H9 (cell line): Measurements from ENCODE around the gene FGR. TPM values are rescaled to one million over a fixed set of nuclear protein-coding genes. Genes with fewer than 3 reads are reported as not detected.

Source experiments
- DNase-seq: peaks from one replicate; pipeline ENCODE4 v3.0.0-alpha.2; 2017
- H2AFZ ChIP-seq: one replicate; pipeline ENCODE4 v1.6.1; 2013; ENCODE audit warnings: mild to moderate bottlenecking, low read length, control low read depth, moderate library complexity
- H2AK5ac ChIP-seq: 2 replicates; pipeline ENCODE4 v1.6.1; 2013; ENCODE audit warnings: low read length, control low read depth, mixed read lengths; ENCODE audit not compliant: insufficient read length
- H2BK120ac ChIP-seq: one replicate; pipeline ENCODE4 v1.6.1; 2013; ENCODE audit warnings: low read depth, mild to moderate bottlenecking, low read length, control low read depth, inconsistent platforms; ENCODE audit not compliant: poor library complexity, severe bottlenecking
- H2BK12ac ChIP-seq: 2 replicates; pipeline ENCODE4 v1.6.1; 2013; ENCODE audit warnings: low read length, control low read depth, mixed read lengths, low read depth; ENCODE audit not compliant: insufficient read length
- H2BK15ac ChIP-seq: 2 replicates; pipeline ENCODE4 v1.6.1; 2013; ENCODE audit warnings: low read depth, low read length, control low read depth
- H2BK20ac ChIP-seq: one replicate; pipeline ENCODE4 v1.6.1; 2013; ENCODE audit warnings: low read depth, mild to moderate bottlenecking, low read length, control low read depth, inconsistent platforms; ENCODE audit not compliant: poor library complexity, severe bottlenecking
- H2BK5ac ChIP-seq: 2 replicates; pipeline ENCODE4 v1.6.1; 2013; ENCODE audit warnings: low read length, control low read depth, mixed read lengths; ENCODE audit not compliant: insufficient read length
- H3K14ac ChIP-seq: 2 replicates; pipeline ENCODE4 v1.6.1; 2013; ENCODE audit warnings: low read length, control low read depth; ENCODE audit not compliant: insufficient read depth
- H3K18ac ChIP-seq: 2 replicates; pipeline ENCODE4 v1.6.1; 2013; ENCODE audit warnings: low read depth, mild to moderate bottlenecking, mixed read lengths, low read length, control low read depth; ENCODE audit not compliant: insufficient read length
- H3K23ac ChIP-seq: 2 replicates; pipeline ENCODE4 v1.6.1; 2013; ENCODE audit warnings: low read length, control low read depth, mixed read lengths, low read depth; ENCODE audit not compliant: insufficient read length
- H3K23me2 ChIP-seq: 2 replicates; pipeline ENCODE4 v1.6.1; 2013; ENCODE audit warnings: low read depth, mild to moderate bottlenecking, mixed read lengths, low read length, control low read depth; ENCODE audit not compliant: insufficient read length, poor library complexity, severe bottlenecking
- H3K27ac ChIP-seq: 2 replicates; pipeline ENCODE4 v1.5.1; 2013; ENCODE audit warnings: low read length, control low read depth, mixed read lengths, low read depth; ENCODE audit not compliant: insufficient read length
- H3K27me3 ChIP-seq: 2 replicates; pipeline ENCODE4 v1.6.1; 2013; ENCODE audit warnings: low read length, control low read depth, inconsistent platforms; ENCODE audit not compliant: insufficient read depth
- H3K4ac ChIP-seq: 2 replicates; pipeline ENCODE4 v1.6.1; 2013; ENCODE audit warnings: low read depth, mild to moderate bottlenecking, control low read depth, inconsistent platforms, low read length, moderate library complexity
- H3K4me1 ChIP-seq: 2 replicates; pipeline ENCODE4 v1.6.1; 2013; ENCODE audit warnings: low read length, control low read depth, inconsistent platforms; ENCODE audit not compliant: insufficient read depth
- H3K4me2 ChIP-seq: 2 replicates; pipeline ENCODE4 v1.6.1; 2013; ENCODE audit warnings: low read length, control low read depth, mixed read lengths; ENCODE audit not compliant: insufficient read length, insufficient read depth
- H3K56ac ChIP-seq: 2 replicates; pipeline ENCODE4 v1.6.1; 2013; ENCODE audit warnings: low read depth, mild to moderate bottlenecking, mixed read lengths, low read length, control low read depth; ENCODE audit not compliant: insufficient read length
- H3K79me1 ChIP-seq: 2 replicates; pipeline ENCODE4 v1.6.1; 2013; ENCODE audit warnings: low read depth, mild to moderate bottlenecking, moderate library complexity, low read length, control low read depth, inconsistent platforms; ENCODE audit not compliant: insufficient read depth, poor library complexity, severe bottlenecking
- H3K79me2 ChIP-seq: 2 replicates; pipeline ENCODE4 v1.6.1; 2013; ENCODE audit warnings: low read length, control low read depth, inconsistent platforms; ENCODE audit not compliant: insufficient read depth
- H3K9ac ChIP-seq: 2 replicates; pipeline ENCODE4 v1.6.1; 2013; ENCODE audit warnings: low read length, control low read depth, mixed read lengths; ENCODE audit not compliant: insufficient read length; ENCODE audit errors: extremely low read depth
- H3K9me3 ChIP-seq: one replicate; pipeline ENCODE4 v1.6.1; 2013; ENCODE audit warnings: low read depth, low read length, inconsistent platforms; ENCODE audit not compliant: control insufficient read depth
- H3T11ph ChIP-seq: one replicate; pipeline ENCODE4 v1.6.1; 2013; ENCODE audit warnings: mild to moderate bottlenecking, low read length, control low read depth, inconsistent platforms
- H4K20me1 ChIP-seq: one replicate; pipeline ENCODE4 v1.6.1; 2013; ENCODE audit not compliant: control insufficient read depth, insufficient read length, insufficient read depth
- H4K5ac ChIP-seq: 2 replicates; pipeline ENCODE4 v1.6.1; 2013; ENCODE audit warnings: low read depth, mild to moderate bottlenecking, mixed read lengths, low read length, control low read depth; ENCODE audit not compliant: insufficient read length
- H4K8ac ChIP-seq: replicated peaks from 2 replicates; pipeline ENCODE4 v1.6.1; 2013; ENCODE audit warnings: low read length, control low read depth, mixed read lengths, low read depth; ENCODE audit not compliant: insufficient read length
- H4K91ac ChIP-seq: 2 replicates; pipeline ENCODE4 v1.6.1; 2013; ENCODE audit warnings: low read depth, mild to moderate bottlenecking, moderate library complexity, mixed read lengths, low read length, control low read depth; ENCODE audit not compliant: insufficient read length
- H3K27ac Mint-ChIP-seq, 3 experiments: 2 replicates in 2 of 3; 3 replicates in 1 of 3; pipeline ENCODE4 v1.8.0; 2020 to 2021; ENCODE audit warnings: mixed read lengths in 3 of 3, mild to moderate bottlenecking in 1 of 3, moderate library complexity in 1 of 3
- H3K27me3 Mint-ChIP-seq: 2 replicates; pipeline ENCODE4 v1.8.0; 2021; ENCODE audit warnings: low read depth, mild to moderate bottlenecking, moderate library complexity, mixed read lengths
- H3K36me3 Mint-ChIP-seq, 3 experiments: 2 replicates in 2 of 3; 3 replicates in 1 of 3; pipeline ENCODE4 v1.8.0; 2020 to 2021; ENCODE audit warnings: low read depth in 3 of 3, mixed read lengths in 3 of 3; ENCODE audit not compliant: insufficient read depth in 1 of 3
- H3K4me1 Mint-ChIP-seq, 2 experiments: 2 replicates each; pipeline ENCODE4 v1.8.0; 2020; ENCODE audit warnings: mixed read lengths in 2 of 2
- H3K4me3 Mint-ChIP-seq, 2 experiments: 2 replicates in 1 of 2; 3 replicates in 1 of 2; pipeline ENCODE4 v1.8.0; 2020 to 2021; ENCODE audit warnings: mild to moderate bottlenecking in 2 of 2, mixed read lengths in 2 of 2, moderate library complexity in 1 of 2
- H3K9me3 Mint-ChIP-seq, 2 experiments: 2 replicates in 1 of 2; 3 replicates in 1 of 2; pipeline ENCODE4 v1.8.0; 2020; ENCODE audit warnings: mild to moderate bottlenecking in 2 of 2, mixed read lengths in 2 of 2, moderate library complexity in 1 of 2
- CTCF ChIP-seq: fragments of 200-600 bp; sonication (generic); conservative IDR thresholded peaks from 3 replicates; pipeline ENCODE4 v1.8.0; 2021; ENCODE audit warnings: antibody characterized with exemption, mild to moderate bottlenecking
- WGBS: extraction: QIAGEN DNeasy Blood & Tissue Kit; methylation state at CpG from one replicate; pipeline ENCODE4 v1.1.7; 2013; ENCODE audit warnings: missing lambda C conversion rate, low lambda C conversion rate, mixed read lengths; ENCODE audit not compliant: insufficient read length; ENCODE audit errors: extremely low coverage; 5-methylcytosine and 5-hydroxymethylcytosine counted together
- total RNA-seq: library from RNA; stranded (reverse); gene quantifications from 2 replicates; pipeline ENCODE4 v1.2.1, GENCODE V29; 2021

FGR gene
- total RNA-seq, 1 experiment from 2014 or later = not detected

GRCh38 chr1:27633298-27633610 is 1.7 kb downstream of the FGR start:
- H3T11ph ChIP-seq = no peak overlapping the region
- Mint-ChIP-seq H3K27me3 (peaks cover 27% of the 10 kb centered on the region), H3K27ac (no peak overlapping the region), H3K4me1 (peaks cover 25 to 45% of the 10 kb centered on the region in 2 experiments), H3K9me3 (no peaks in the 10 kb centered on the region), H3K36me3 (no peaks in the 10 kb centered on the region; a peak in 1 of 7 replicates), H3K4me3 (peak overlapping the region in 1 of 2 experiments; percentile 74; a peak in 2 of 5 replicates)
- no peak overlapping the region for H3K23ac ChIP-seq
- H4K8ac ChIP-seq = no peak overlapping the region
- no peak overlapping the region for H4K5ac ChIP-seq
- H3K23me2 ChIP-seq = peaks cover 8% of the 10 kb centered on the region
- no peak overlapping the region for H3K4me2 ChIP-seq
- no peak overlapping the region for H3K27ac ChIP-seq
- H2BK20ac ChIP-seq = no peak overlapping the region
- H3K14ac ChIP-seq = no peak overlapping the region
- no peak overlapping the region for H3K56ac ChIP-seq
- no peak overlapping the region for H2BK15ac ChIP-seq
- H3K18ac ChIP-seq = no peak overlapping the region
- WGBS = no CpG with 5 or more reads among the region's 5 CpGs
- no peak overlapping the region for H2AK5ac ChIP-seq
- no peaks in the 10 kb centered on the region for H3K79me1 ChIP-seq
- no peak overlapping the region for H4K91ac ChIP-seq
- H2BK12ac ChIP-seq = no peak overlapping the region
- no peak overlapping the region for H3K4ac ChIP-seq
- peaks cover 19% of the 10 kb centered on the region; the same call in 1 of the 2 replicates for H3K27me3 ChIP-seq
- no peak for TF ChIP-seq CTCF
- no peaks in the 10 kb centered on the region for H3K9me3 ChIP-seq
- no peak overlapping the region for H2BK5ac ChIP-seq
- no peak overlapping the region for H2BK120ac ChIP-seq
- H3K4me1 ChIP-seq = peaks cover 5% of the 10 kb centered on the region; the same call in 1 of the 2 replicates
- no peak for DNase-seq
- no peak overlapping the region for H2AFZ ChIP-seq
- no peaks in the 10 kb centered on the region for H4K20me1 ChIP-seq
- no peaks in the 10 kb centered on the region for H3K79me2 ChIP-seq
- no peak overlapping the region for H3K9ac ChIP-seq
